ENCODE results near the gene MSANTD1. TPM values are rescaled to one million over a fixed set of nuclear protein-coding genes. Genes with fewer than 3 reads are reported as not detected.

The MSANTD1 gene
- total and polyA plus RNA-seq, 2 of the 8 experiments (the other 6 are each of a cell fraction or from before 2014, with no cell fraction given): 0.23 to 0.45 TPM

DNA sequence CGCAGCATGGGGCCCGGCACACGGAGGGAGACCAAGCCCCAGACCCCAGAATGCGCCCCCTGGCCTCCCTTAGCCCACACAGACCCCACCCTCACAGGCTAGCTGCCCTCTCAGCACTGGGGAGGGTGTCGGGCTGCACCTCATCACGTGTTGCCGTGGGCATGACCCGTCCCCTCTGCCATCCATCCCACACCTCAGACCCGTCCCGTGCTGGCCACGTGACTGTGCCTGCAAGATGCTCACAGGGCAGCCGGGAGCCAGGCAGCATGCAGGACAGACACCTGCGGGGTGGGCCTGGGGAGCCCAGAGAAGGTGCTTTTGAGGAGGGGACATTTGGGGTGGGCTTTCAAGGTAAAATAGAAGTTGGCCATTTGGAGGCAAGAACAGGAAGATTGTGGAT, 4.8 kb downstream of the MSANTD1 start:
- Histone ChIP-seq H4K8ac (ENCODE audit: extremely low read depth, insufficient read depth, low read length) (no peak overlapping the region), H3K23ac (ENCODE audit: insufficient read length) (no peak overlapping the region), H3K9me3 (ENCODE audit: insufficient read depth in 2 of 2, low read depth in 1 of 2, low read length in 1 of 2) (no peaks in the 10 kb centered on the region), H4K91ac (replicated peaks; ENCODE audit: insufficient read length, low read length) (no peak overlapping the region), H3K4me1 (replicated peaks in 1 of 4; ENCODE audit: control insufficient read depth in 3 of 4, insufficient read depth in 4 of 4, low read length in 3 of 4) (peaks cover 0 to 8% (median 0%) of the 10 kb centered on the region in 4 experiments; a peak in 3 of 7 replicates), H3K79me2 (ENCODE audit: control insufficient read depth in 1 of 2, insufficient read depth in 2 of 2, low read length in 2 of 2) (no peaks in the 10 kb centered on the region), H3K9ac (replicated peaks in 1 of 4; ENCODE audit: extremely low read depth in 1 of 4, low read depth in 3 of 4, low read length in 3 of 4) (no peak overlapping the region), H3K4me2 (ENCODE audit: insufficient read depth in 1 of 2, low read depth in 2 of 2, low read length in 2 of 2) (no peak overlapping the region), H4K5ac (ENCODE audit: insufficient read length, low read depth, low read length) (no peak overlapping the region), H3K56ac (replicated peaks; ENCODE audit: insufficient read length, low read depth, low read length) (no peak overlapping the region), H3K36me3 (ENCODE audit: control insufficient read depth in 2 of 4, insufficient read depth in 4 of 4, low read length in 3 of 4) (no peaks in the 10 kb centered on the region), H3K27me3 (replicated peaks in 1 of 4; ENCODE audit: control insufficient read depth in 3 of 4, extremely low read depth in 1 of 4, insufficient read depth in 3 of 4, low read length in 3 of 4) (no peaks in the 10 kb centered on the region), H2BK5ac (ENCODE audit: low read depth, low read length) (no peak overlapping the region), H3K4me3 (ENCODE audit: extremely low read depth in 1 of 4, insufficient read depth in 2 of 4, low read depth in 3 of 4, low read length in 4 of 4) (no peak overlapping the region), H2BK12ac (ENCODE audit: low read depth, low read length) (no peak overlapping the region), H2BK15ac (ENCODE audit: low read length) (no peak overlapping the region), H2BK120ac (replicated peaks; ENCODE audit: low read depth, low read length) (no peak overlapping the region), H3K14ac (ENCODE audit: insufficient read length) (no peak overlapping the region), H3K27ac (ENCODE audit: low read depth, low read length) (no peak overlapping the region), H3K79me1 (ENCODE audit: low read depth, low read length) (no peaks in the 10 kb centered on the region), H4K20me1 (replicated peaks in 1 of 2; ENCODE audit: control insufficient read depth in 1 of 2, insufficient read depth in 2 of 2, low read length in 2 of 2) (peaks cover 0 to 7% of the 10 kb centered on the region in 2 experiments), H3K4ac (replicated peaks; ENCODE audit: insufficient read length, low read depth, low read length) (no peak overlapping the region), H2AK5ac (ENCODE audit: low read depth, low read length) (no peak overlapping the region), H2BK20ac (ENCODE audit: low read length) (no peak overlapping the region), H2AFZ (ENCODE audit: low read length) (no peak overlapping the region), H3K18ac (ENCODE audit: extremely low read depth, low read length) (no peak overlapping the region), H3K23me2 (ENCODE audit: low read depth, low read length) (no peaks in the 10 kb centered on the region)
- FAIRE-seq (no peak), DNase-seq (ENCODE audit: low read depth in 1 of 2, low spot score in 2 of 2) (peak in 1 of 2 experiments; percentile 40)
- POLR2A ChIA-PET (ENCODE audit: partially characterized antibody): no interaction called here
- 92% methylated on average over 13 of the region's 13 CpGs; no CpG with 5 or more reads in 1 of the 2 experiments for WGBS, 2 experiments (ENCODE audit: extremely low coverage in 1 of 2, insufficient coverage in 1 of 2, insufficient read length in 1 of 2, insufficient replicate concordance in 2 of 2, low coverage in 1 of 2, low lambda C conversion rate in 2 of 2, missing lambda C conversion rate in 1 of 2)
- CTCF ChIA-PET (ENCODE audit: partially characterized antibody): interaction anchor here (0.6 to 0.8 kb wide), 2 partner anchors 65 to 244 kb away, joined by 3 read pairs; no protein-coding TSS in a partner anchor
- TF ChIP-seq SRF (IDR thresholded peaks at IDR 0.05; ENCODE audit: low read depth, low read length): no peak
- TF ChIP-seq NANOG (IDR thresholded peaks at IDR 0.05; ENCODE audit: insufficient read depth, low read depth, low read length, poor library complexity, severe bottlenecking): no peak

Measured in H1 (cell line).